MCF 10A (cell line): ENCODE results near the gene CHADL. TPM values are rescaled to one million over a fixed set of nuclear protein-coding genes. Genes with fewer than 3 reads are reported as not detected.

Source experiments
- BruUV-seq: library from RNA; stranded (reverse); fragments of 400-500 nt; replicated peaks from 2 replicates; lab custom pipeline; 2021; lab: Mats Ljungman, UMichigan
- CTCF ChIA-PET: fragments of 300-600 bp; sonication (Branson Sonifier 250); formaldehyde crosslinking; extraction: SDS; loops from one replicate; lab custom pipeline; 2021; ENCODE audit warnings: antibody characterized with exemption, inconsistent platforms; lab: Yijun Ruan, JAX
- POLR2A ChIA-PET: fragments of 300-600, 350-650 bp; sonication (Branson Sonifier 250); formaldehyde crosslinking; extraction: SDS; loops from one replicate; lab custom pipeline; 2020; ENCODE audit warnings: antibody characterized with exemption, inconsistent platforms; lab: Yijun Ruan, JAX
- DNase-seq: peaks from one replicate; pipeline ENCODE4 v3.0.0-alpha.2; 2018; ENCODE audit not compliant: unreplicated experiment
- H3K27ac Mint-ChIP-seq: one replicate; pipeline ENCODE4 v1.8.0; 2022; ENCODE audit warnings: mild to moderate bottlenecking, low read depth, mixed read lengths; ENCODE audit not compliant: unreplicated experiment
- H3K27me3 Mint-ChIP-seq: one replicate; pipeline ENCODE4 v1.8.0; 2022; ENCODE audit warnings: mixed read lengths; ENCODE audit not compliant: insufficient read depth, unreplicated experiment
- H3K36me3 Mint-ChIP-seq: one replicate; pipeline ENCODE4 v1.8.0; 2022; ENCODE audit warnings: mild to moderate bottlenecking, moderate library complexity, mixed read lengths; ENCODE audit not compliant: insufficient read depth, unreplicated experiment
- H3K4me1 Mint-ChIP-seq: one replicate; pipeline ENCODE4 v1.8.0; 2022; ENCODE audit warnings: mixed read lengths; ENCODE audit not compliant: insufficient read depth, unreplicated experiment
- H3K4me3 Mint-ChIP-seq: one replicate; pipeline ENCODE4 v1.8.0; 2022; ENCODE audit warnings: mild to moderate bottlenecking, moderate library complexity, mixed read lengths; ENCODE audit not compliant: unreplicated experiment
- H3K9me3 Mint-ChIP-seq: one replicate; pipeline ENCODE4 v1.8.0; 2022; ENCODE audit warnings: mixed read lengths; ENCODE audit not compliant: unreplicated experiment
- intact Hi-C: fragments of 100-400 bp; cut with micrococcal nuclease; formaldehyde crosslinking; loops from 2 replicates; pipeline ENCODE4 v1.14.1; 2022
- total RNA-seq: library from RNA; stranded (reverse); gene quantifications from 2 replicates; pipeline ENCODE4 v1.2.3, GENCODE V29; 2022
- TF ChIP-seq, protein P1 (sequence below): fragments of 200-600 bp; IDR thresholded peaks from one replicate; pipeline ENCODE4 v1.8.0; 2022; ENCODE audit warnings: antibody characterized with exemption, mild to moderate bottlenecking; ENCODE audit not compliant: unreplicated experiment

The CHADL gene
- total RNA-seq, 1 experiment from 2014 or later, result 0.51 TPM

- DNase-seq, result no peak
- Mint-ChIP-seq H3K4me1 (no peaks in the 10 kb centered on the region), H3K36me3 (peaks cover 100% of the 10 kb centered on the region), H3K9me3 (no peaks in the 10 kb centered on the region), H3K27ac (no peak overlapping the region), H3K4me3 (no peak overlapping the region), H3K27me3 (no peaks in the 10 kb centered on the region)
- TF ChIP-seq, protein P1, sequence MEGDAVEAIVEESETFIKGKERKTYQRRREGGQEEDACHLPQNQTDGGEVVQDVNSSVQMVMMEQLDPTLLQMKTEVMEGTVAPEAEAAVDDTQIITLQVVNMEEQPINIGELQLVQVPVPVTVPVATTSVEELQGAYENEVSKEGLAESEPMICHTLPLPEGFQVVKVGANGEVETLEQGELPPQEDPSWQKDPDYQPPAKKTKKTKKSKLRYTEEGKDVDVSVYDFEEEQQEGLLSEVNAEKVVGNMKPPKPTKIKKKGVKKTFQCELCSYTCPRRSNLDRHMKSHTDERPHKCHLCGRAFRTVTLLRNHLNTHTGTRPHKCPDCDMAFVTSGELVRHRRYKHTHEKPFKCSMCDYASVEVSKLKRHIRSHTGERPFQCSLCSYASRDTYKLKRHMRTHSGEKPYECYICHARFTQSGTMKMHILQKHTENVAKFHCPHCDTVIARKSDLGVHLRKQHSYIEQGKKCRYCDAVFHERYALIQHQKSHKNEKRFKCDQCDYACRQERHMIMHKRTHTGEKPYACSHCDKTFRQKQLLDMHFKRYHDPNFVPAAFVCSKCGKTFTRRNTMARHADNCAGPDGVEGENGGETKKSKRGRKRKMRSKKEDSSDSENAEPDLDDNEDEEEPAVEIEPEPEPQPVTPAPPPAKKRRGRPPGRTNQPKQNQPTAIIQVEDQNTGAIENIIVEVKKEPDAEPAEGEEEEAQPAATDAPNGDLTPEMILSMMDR, result no peak
- no TSS peak for BruUV-seq
- ChIA-PET CTCF (interaction anchor here (0.6 kb wide), 1 partner anchor 348 kb away, joined by 3 read pairs; no protein-coding TSS in a partner anchor), POLR2A (interaction anchor here (1.1 kb wide), 1 partner anchor 13 kb away, joined by 6 read pairs; the partner anchor contains the start of gene RANGAP1)
- intact Hi-C loops, result no loop called here
Measured at GRCh38 chr22:41273128-41273527, 32.4 kb upstream of the CHADL start.

DNA sequence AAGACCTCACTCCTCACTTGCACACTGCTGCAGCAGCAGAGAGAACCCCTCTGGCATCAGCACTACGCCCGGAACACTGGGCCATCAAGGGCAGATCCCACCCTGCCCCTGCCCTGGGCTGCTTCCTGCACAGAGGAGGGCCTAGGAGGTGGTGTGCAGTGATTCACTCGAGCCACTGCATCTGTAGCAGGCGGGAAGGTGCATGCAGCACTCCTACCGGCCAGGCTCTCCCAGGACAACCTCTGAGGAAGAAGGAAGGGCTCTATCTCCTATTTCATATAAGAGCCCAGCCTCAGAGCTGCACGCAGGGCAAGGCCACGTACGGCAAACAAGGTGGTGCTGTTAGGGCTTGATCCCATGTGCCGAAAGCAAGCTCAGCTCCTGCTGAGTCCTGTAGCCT, 31.1 kb upstream of the CHADL start:
- Mint-ChIP-seq H3K9me3 (no peaks in the 10 kb centered on the region), H3K4me3 (no peak overlapping the region), H3K4me1 (no peaks in the 10 kb centered on the region), H3K27me3 (no peaks in the 10 kb centered on the region), H3K36me3 (peaks cover 96% of the 10 kb centered on the region), H3K27ac (no peak overlapping the region)
- CTCF ChIA-PET, result interaction anchor here (0.5 kb wide), 2 partner anchors 239 to 846 kb away, joined by 3 to 4 read pairs; no protein-coding TSS in a partner anchor
- DNase-seq, result no peak
- BruUV-seq, result no TSS peak
- intact Hi-C loops, result no loop called here
- TF ChIP-seq, protein P1, result no peak
- POLR2A ChIA-PET, result interaction anchor here (1.1 kb wide), 1 partner anchor 14 kb away, joined by 6 read pairs; the partner anchor contains the start of gene RANGAP1

DNA sequence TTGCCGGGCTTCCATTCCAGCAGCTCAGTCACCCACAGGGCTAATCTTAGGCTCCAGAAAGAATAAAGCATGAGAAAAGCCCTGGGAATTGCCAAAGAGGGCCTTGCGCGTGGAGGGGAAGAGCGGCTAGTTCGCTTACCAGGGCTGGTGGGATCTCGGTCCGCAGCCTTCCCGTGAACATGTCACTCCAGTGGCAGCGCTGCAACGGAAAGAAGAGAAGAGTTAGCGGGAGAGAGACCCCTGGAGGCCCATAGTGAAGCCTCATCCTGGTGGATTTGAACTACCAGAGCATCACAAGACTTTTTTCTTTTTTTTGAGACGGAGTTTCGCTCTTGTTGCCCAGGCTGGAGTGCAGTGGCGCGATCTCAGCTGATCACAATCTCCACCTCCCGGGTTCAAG, 27.2 kb upstream of the CHADL start:
- no TSS peak for BruUV-seq
- intact Hi-C loops, result no loop called here
- TF ChIP-seq, protein P1, result no peak
- Mint-ChIP-seq H3K9me3 (no peaks in the 10 kb centered on the region), H3K4me1 (no peaks in the 10 kb centered on the region), H3K27ac (no peak overlapping the region), H3K4me3 (no peak overlapping the region), H3K36me3 (peaks cover 89% of the 10 kb centered on the region), H3K27me3 (no peaks in the 10 kb centered on the region)
- DNase-seq, result no peak
- CTCF ChIA-PET, result no interaction called here
- POLR2A ChIA-PET, result interaction anchor here (1.1 kb wide), 1 partner anchor 21 kb away, joined by 3 read pairs; no protein-coding TSS in a partner anchor

GRCh38 chr22:41264408-41264941, 23.7 kb upstream of the CHADL start:
- Mint-ChIP-seq H3K27ac (no peak overlapping the region), H3K36me3 (peaks cover 82% of the 10 kb centered on the region), H3K9me3 (no peaks in the 10 kb centered on the region), H3K27me3 (no peaks in the 10 kb centered on the region), H3K4me1 (no peaks in the 10 kb centered on the region), H3K4me3 (no peak overlapping the region)
- no peak for DNase-seq
- ChIA-PET POLR2A (interaction anchor here (0.9 kb wide), 1 partner anchor 8 kb away, joined by 3 read pairs; no protein-coding TSS in a partner anchor), CTCF (interaction anchor here (0.6 to 0.7 kb wide), 2 partner anchors 11 to 894 kb away, joined by 3 read pairs; no protein-coding TSS in a partner anchor)
- TF ChIP-seq, protein P1, result no peak
- intact Hi-C loops, result no loop called here
- BruUV-seq, result no TSS peak
